GM19438 (cell line): ENCODE results near the gene STRIP2.
"Not testable (repeated sequence)": the region's sequence is repeated elsewhere in the genome, so short reads cannot be mapped to it uniquely, and the experiment has no call there.

Experiments used
- ATAC-seq: cut with Tn5 transposase; IDR thresholded peaks from one replicate; pipeline ENCODE4 v1.9.1; 2021; ENCODE audit warnings: low read depth; ENCODE audit not compliant: unreplicated experiment

STRIP2 gene

GRCh38 chr7:129417073-129417472 is 17.2 kb upstream of the STRIP2 start:
- no peak for ATAC-seq

GRCh38 chr7:129421717-129422250 is 12.4 kb upstream of the STRIP2 start:
- no peak for ATAC-seq

GRCh38 chr7:129422727-129423126 is 11.5 kb upstream of the STRIP2 start:
- no peak for ATAC-seq

- no peak for ATAC-seq
Observed at GRCh38 chr7:129423700-129424410, 10.4 kb upstream of the STRIP2 start.

- no peak for ATAC-seq
Observed at GRCh38 chr7:129426482-129426881, 7.8 kb upstream of the STRIP2 start.

GRCh38 chr7:129427526-129428045 is 6.6 kb upstream of the STRIP2 start:
- no peak for ATAC-seq

- ATAC-seq, result no peak
Observed at GRCh38 chr7:129431911-129432643, 2.2 kb upstream of the STRIP2 start.

GRCh38 chr7:129434675-129435318 is 565 bp downstream of the STRIP2 start:
- ATAC-seq, result no peak

GRCh38 chr7:129435414-129435829 is 1.2 kb downstream of the STRIP2 start:
- no peak for ATAC-seq

- no peak for ATAC-seq
Observed at GRCh38 chr7:129436335-129436923, 2.2 kb downstream of the STRIP2 start.

GRCh38 chr7:129437190-129437589 is 3.0 kb downstream of the STRIP2 start:
- ATAC-seq, result no peak

- ATAC-seq, result no peak
Observed at GRCh38 chr7:129438281-129438838, 4.1 kb downstream of the STRIP2 start.

- ATAC-seq, result no peak
Observed at GRCh38 chr7:129438839-129439651, 4.8 kb downstream of the STRIP2 start.

- ATAC-seq, result no peak
Observed at GRCh38 chr7:129439963-129440625, 5.9 kb downstream of the STRIP2 start.

GRCh38 chr7:129443612-129444011 is 9.4 kb downstream of the STRIP2 start:
- no peak for ATAC-seq

- ATAC-seq, result not testable (repeated sequence)
Observed at GRCh38 chr7:129444776-129445175, 10.5 kb downstream of the STRIP2 start.

GRCh38 chr7:129446925-129447324 is 12.7 kb downstream of the STRIP2 start:
- ATAC-seq, result not testable (repeated sequence)

GRCh38 chr7:129447445-129447844 is 13.2 kb downstream of the STRIP2 start:
- ATAC-seq, result not testable (repeated sequence)

GRCh38 chr7:129448608-129449007 is 14.4 kb downstream of the STRIP2 start:
- ATAC-seq, result not testable (repeated sequence)
